ENCODE measurements around the gene ZNF575. TPM values are rescaled to one million over a fixed set of nuclear protein-coding genes. Genes with fewer than 3 reads are reported as not detected.
A peak's percentile ranks its signal among the peaks of the same experiment; 100 is the strongest.

Gene ZNF575, protein sequence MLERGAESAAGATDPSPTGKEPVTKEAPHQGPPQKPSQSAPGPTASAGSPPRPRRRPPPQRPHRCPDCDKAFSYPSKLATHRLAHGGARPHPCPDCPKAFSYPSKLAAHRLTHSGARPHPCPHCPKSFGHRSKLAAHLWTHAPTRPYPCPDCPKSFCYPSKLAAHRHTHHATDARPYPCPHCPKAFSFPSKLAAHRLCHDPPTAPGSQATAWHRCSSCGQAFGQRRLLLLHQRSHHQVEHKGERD
- total RNA-seq, result 3.3 TPM
- 1 to 10 TPM in 3 of 4 donors, under 1 TPM in 1; 0.83 to 1.6 (median 1.3) TPM for polyA plus RNA-seq

DNA sequence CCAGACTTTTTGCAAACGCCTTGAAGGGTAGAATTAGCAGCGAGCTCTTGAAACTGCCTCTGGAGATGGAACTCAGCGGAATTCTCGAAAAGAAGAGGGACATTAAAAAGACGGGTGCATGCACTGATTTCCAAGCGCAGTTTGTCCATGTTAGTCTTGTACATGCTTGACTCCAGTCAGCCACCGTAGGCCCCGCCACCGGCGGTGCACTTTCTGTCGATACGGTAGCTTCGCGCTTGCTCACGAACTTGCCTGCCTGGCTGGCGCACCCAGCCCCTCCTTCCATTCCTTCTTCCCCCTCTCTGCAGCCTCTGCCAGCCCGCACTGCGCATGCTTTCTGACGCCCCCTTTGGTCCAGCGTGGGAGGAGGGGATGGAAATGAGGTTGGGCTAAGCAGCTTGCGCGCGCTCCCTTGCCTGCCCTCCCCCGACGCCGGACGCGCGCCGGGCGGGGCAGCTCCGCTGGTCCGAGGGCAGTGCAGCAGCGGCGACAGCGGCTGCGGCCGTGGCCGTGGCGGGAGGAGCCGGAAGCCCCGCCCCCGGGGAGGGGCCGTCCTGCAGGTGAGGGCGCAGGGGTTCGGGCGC, at the start of gene ZNF575:
TSS of gene ZNF575 (plus strand) at position 227 of the 584 bp plus-strand sequence. CDS start 1,235 bp downstream, outside the sequence.
- Histone ChIP-seq H3K4me3 (ENCODE audit: low read depth, low read length) (peak within 1 kb of the TSS; percentile 81), H3K36me3 (ENCODE audit: control insufficient read depth, insufficient read depth, low read length) (peaks cover 2% of the 10 kb centered on the region), H3K4me1 (ENCODE audit: control insufficient read depth, insufficient read depth, low read length, poor library complexity, severe bottlenecking) (peaks cover 11% of the 10 kb centered on the region), H3K27me3 (ENCODE audit: control insufficient read depth, insufficient read depth, low read length) (no peaks in the 10 kb centered on the region), H3K9me3 (ENCODE audit: control insufficient read depth in 2 of 2, low read length in 2 of 2) (no peaks in the 10 kb centered on the region), H3K27ac (ENCODE audit: insufficient read depth, low read length, poor library complexity, severe bottlenecking) (peak within 1 kb of the TSS; percentile 74)
- peaks cover 5% of the 10 kb centered on the region for H3K27me3 Mint-ChIP-seq
- DNase-seq (peak; percentile 71 to 92 (median 85)), ATAC-seq (ENCODE audit: low read depth in 2 of 2) (peak; percentile 43 to 58)
- H3K4me1 Mint-ChIP-seq, result peaks cover 0 to 26% (median 9%) of the 10 kb centered on the region in 4 donors
- peak within 1 kb of the TSS; percentile 90 to 95 (median 93) for H3K27ac Mint-ChIP-seq
- peak within 1 kb of the TSS; percentile 93 to 98 (median 96) for H3K4me3 Mint-ChIP-seq
- H3K36me3 Mint-ChIP-seq, result peaks cover 7% of the 10 kb centered on the region
- H3K9me3 Mint-ChIP-seq, result peaks cover 0 to 2% (median 0%) of the 10 kb centered on the region in 7 donors

DNA sequence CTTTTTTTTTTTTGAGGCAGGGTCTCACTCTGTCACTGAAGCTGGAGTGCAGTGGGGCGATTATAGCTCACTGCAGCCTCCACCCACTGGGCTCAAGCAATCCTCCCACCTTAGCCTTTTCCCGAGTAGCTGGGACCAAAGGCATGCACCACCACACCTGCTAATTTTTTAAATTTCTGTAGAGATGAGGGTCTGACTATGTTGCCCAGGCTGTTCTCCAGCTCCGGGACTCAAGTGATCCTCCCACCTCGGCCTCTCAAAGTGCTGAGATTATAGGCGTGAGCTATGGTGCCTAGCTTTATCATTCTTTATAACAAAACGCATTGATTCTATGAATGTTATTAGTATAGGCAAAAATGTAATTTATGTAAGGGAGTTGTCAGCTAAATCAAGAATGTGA, 49.7 kb upstream of the ZNF575 start:
- Mint-ChIP-seq H3K4me3 (no peak overlapping the region), H3K27ac (peak overlapping the region in 1 of 3 donors; percentile 50), H3K36me3 (peaks cover 17% of the 10 kb centered on the region), H3K27me3 (no peaks in the 10 kb centered on the region), H3K4me1 (peaks cover 0 to 2% (median 1%) of the 10 kb centered on the region in 4 donors), H3K9me3 (no peaks in the 10 kb centered on the region)
- ATAC-seq (ENCODE audit: low read depth in 2 of 2) (no peak), DNase-seq (no peak)
- no peak overlapping the region for H3K4me3 ChIP-seq (ENCODE audit: low read depth, low read length)
- no peaks in the 10 kb centered on the region for H3K4me1 ChIP-seq (ENCODE audit: control insufficient read depth, insufficient read depth, low read length, poor library complexity, severe bottlenecking)
- H3K36me3 ChIP-seq (ENCODE audit: control insufficient read depth, insufficient read depth, low read length), result peaks cover 3% of the 10 kb centered on the region
- H3K27me3 ChIP-seq (ENCODE audit: control insufficient read depth, insufficient read depth, low read length), result no peaks in the 10 kb centered on the region
- no peak overlapping the region for H3K27ac ChIP-seq (ENCODE audit: insufficient read depth, low read length, poor library complexity, severe bottlenecking)
- no peaks in the 10 kb centered on the region for H3K9me3 ChIP-seq (ENCODE audit: control insufficient read depth in 2 of 2, low read length in 2 of 2)

DNA sequence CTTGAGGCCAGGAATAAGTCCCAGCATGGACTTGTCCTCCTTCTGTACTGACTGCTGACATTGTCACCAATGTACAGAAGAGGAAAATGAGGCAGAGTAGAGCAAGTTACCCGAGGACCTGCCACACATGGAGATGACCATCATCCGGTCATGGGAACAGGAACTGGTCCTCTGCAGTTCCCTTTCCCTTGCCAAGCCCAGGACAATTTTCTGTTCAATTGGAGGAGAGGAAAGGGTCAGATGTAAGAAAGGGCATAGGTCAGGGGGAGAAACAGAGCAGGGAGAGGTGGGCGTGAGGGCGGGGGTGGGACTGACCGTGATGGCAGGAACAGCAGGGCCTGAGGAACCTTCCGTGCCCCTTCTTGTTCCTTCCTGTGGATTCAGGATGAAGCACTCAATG, 47.0 kb upstream of the ZNF575 start:
- no peaks in the 10 kb centered on the region for H3K27me3 Mint-ChIP-seq
- peaks cover 9% of the 10 kb centered on the region for H3K36me3 Mint-ChIP-seq
- Histone ChIP-seq H3K27ac (ENCODE audit: insufficient read depth, low read length, poor library complexity, severe bottlenecking) (no peak overlapping the region), H3K4me1 (ENCODE audit: control insufficient read depth, insufficient read depth, low read length, poor library complexity, severe bottlenecking) (no peaks in the 10 kb centered on the region), H3K4me3 (ENCODE audit: low read depth, low read length) (no peak overlapping the region), H3K27me3 (ENCODE audit: control insufficient read depth, insufficient read depth, low read length) (no peaks in the 10 kb centered on the region), H3K36me3 (ENCODE audit: control insufficient read depth, insufficient read depth, low read length) (peaks cover 3% of the 10 kb centered on the region), H3K9me3 (ENCODE audit: control insufficient read depth in 2 of 2, low read length in 2 of 2) (no peaks in the 10 kb centered on the region)
- H3K4me1 Mint-ChIP-seq, result peaks cover 0 to 7% (median 1%) of the 10 kb centered on the region in 4 donors
- no peak overlapping the region for H3K4me3 Mint-ChIP-seq
- H3K9me3 Mint-ChIP-seq, result no peaks in the 10 kb centered on the region
- H3K27ac Mint-ChIP-seq, result peak overlapping the region in 1 of 3 donors; percentile 51
- ATAC-seq (ENCODE audit: low read depth in 2 of 2) (no peak), DNase-seq (no peak)

DNA sequence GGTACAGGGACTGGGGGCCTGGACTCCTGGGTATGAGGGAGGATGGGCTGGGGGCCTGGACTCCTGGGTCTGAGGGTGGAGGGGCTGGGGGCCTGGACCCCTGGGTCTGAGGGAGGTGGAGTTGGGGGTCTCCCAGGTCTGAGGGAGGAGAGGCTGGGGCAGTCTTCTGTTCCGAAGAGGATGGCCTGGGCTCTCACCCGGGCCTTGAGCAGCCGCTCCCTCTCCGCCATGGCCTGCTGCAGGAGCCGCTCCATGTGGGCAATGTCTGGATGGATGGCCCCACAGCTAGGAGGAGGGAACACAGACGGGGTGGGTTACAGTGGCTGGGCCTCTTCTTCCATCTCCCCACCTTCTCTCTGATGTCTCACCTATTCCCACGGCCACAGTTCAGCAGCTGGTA, 46.6 kb upstream of the ZNF575 start:
- Histone ChIP-seq H3K36me3 (ENCODE audit: control insufficient read depth, insufficient read depth, low read length) (peaks cover 3% of the 10 kb centered on the region), H3K9me3 (ENCODE audit: control insufficient read depth in 2 of 2, low read length in 2 of 2) (no peaks in the 10 kb centered on the region), H3K27me3 (ENCODE audit: control insufficient read depth, insufficient read depth, low read length) (no peaks in the 10 kb centered on the region), H3K4me1 (ENCODE audit: control insufficient read depth, insufficient read depth, low read length, poor library complexity, severe bottlenecking) (no peaks in the 10 kb centered on the region), H3K4me3 (ENCODE audit: low read depth, low read length) (no peak overlapping the region), H3K27ac (ENCODE audit: insufficient read depth, low read length, poor library complexity, severe bottlenecking) (no peak overlapping the region)
- no peaks in the 10 kb centered on the region for H3K9me3 Mint-ChIP-seq
- peaks cover 0 to 7% (median 1%) of the 10 kb centered on the region in 4 donors for H3K4me1 Mint-ChIP-seq
- H3K27ac Mint-ChIP-seq, result no peak overlapping the region
- H3K27me3 Mint-ChIP-seq, result no peaks in the 10 kb centered on the region
- no peak for ATAC-seq (ENCODE audit: low read depth in 2 of 2)
- H3K4me3 Mint-ChIP-seq, result no peak overlapping the region
- no peak for DNase-seq
- peaks cover 8% of the 10 kb centered on the region for H3K36me3 Mint-ChIP-seq

DNA sequence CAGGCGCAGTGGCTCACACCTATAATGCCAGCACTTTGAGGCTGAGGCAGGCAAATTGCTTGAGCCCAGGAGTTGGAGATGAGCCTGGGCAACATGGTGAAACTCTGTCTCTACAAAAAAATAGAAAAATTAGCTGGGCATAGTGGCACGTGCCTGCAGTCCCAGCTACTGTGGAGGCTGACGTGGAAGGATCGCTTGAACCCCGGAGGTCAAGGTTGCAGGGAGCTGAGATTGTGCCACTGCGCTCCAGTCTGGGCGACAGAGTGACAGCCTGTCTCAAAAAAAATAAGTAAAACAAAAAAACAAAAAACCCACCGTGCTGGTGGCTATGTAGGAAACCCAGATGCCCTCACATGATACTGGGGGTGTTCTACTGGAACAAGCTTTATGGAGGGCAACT, 44.8 kb upstream of the ZNF575 start:
- H3K27me3 ChIP-seq (ENCODE audit: control insufficient read depth, insufficient read depth, low read length), result no peaks in the 10 kb centered on the region
- H3K27ac ChIP-seq (ENCODE audit: insufficient read depth, low read length, poor library complexity, severe bottlenecking), result no peak overlapping the region
- no peaks in the 10 kb centered on the region for H3K9me3 Mint-ChIP-seq
- no peaks in the 10 kb centered on the region for H3K9me3 ChIP-seq (ENCODE audit: control insufficient read depth in 2 of 2, low read length in 2 of 2)
- H3K27me3 Mint-ChIP-seq, result no peaks in the 10 kb centered on the region
- H3K4me3 ChIP-seq (ENCODE audit: low read depth, low read length), result no peak overlapping the region
- DNase-seq, result no peak
- H3K36me3 Mint-ChIP-seq, result no peaks in the 10 kb centered on the region
- H3K4me1 Mint-ChIP-seq, result peaks cover 0 to 7% (median 0%) of the 10 kb centered on the region in 4 donors
- no peak overlapping the region for H3K27ac Mint-ChIP-seq
- H3K4me1 ChIP-seq (ENCODE audit: control insufficient read depth, insufficient read depth, low read length, poor library complexity, severe bottlenecking), result no peaks in the 10 kb centered on the region
- no peak overlapping the region for H3K4me3 Mint-ChIP-seq
- no peaks in the 10 kb centered on the region for H3K36me3 ChIP-seq (ENCODE audit: control insufficient read depth, insufficient read depth, low read length)
- no peak for ATAC-seq (ENCODE audit: low read depth in 2 of 2)

DNA sequence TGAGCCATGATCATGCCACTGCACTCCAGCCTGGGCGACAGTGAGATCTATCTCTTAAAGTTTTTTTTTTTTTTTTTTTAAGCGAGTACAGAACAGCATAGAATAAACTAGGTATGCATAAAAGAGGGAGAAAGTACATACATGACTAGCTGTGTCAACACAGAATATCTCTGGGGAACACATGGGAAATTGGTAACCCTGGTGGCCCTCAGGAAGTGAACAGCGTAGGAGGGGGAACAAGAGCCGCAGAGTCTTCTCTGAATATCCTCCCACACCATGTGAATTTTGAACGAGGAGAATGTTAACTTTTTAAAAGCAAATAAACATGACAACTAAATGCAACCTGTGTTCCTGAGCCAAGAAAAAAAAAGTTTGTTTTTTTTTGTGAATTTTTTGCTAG, 43.7 kb upstream of the ZNF575 start:
- H3K36me3 Mint-ChIP-seq, result peaks cover under 1% of the 10 kb centered on the region

DNA sequence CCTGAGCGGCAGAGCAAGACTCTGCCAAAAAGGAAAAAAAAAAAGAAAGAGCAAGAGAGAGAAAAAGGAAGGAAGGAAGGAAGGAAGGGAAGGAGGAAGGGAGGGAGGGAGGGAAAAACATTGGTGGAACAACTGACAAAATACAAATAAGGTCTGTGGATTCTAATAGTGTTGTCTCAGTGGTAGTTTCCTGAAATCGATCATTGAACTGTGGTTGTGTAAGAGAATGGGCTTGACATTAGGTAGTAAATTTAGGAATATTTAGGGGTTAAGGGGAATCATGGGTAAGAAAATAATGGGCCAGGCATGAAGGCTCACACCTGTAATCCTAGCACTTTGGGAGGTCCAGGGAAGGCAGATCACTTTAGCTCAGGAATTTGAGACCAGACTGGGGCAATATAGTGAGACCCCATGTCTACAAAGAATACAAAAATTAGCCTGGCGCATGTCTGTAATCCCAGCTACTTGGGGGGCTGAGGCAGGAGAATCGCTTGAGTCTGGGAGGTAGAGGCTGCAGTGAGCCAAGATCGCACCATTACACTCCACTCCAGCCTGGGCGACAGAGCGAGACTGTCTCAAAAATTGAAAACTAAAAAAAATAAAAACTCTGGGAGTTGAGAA, 42.9 kb upstream of the ZNF575 start:
- peaks cover 4% of the 10 kb centered on the region for H3K36me3 Mint-ChIP-seq
- H3K27ac Mint-ChIP-seq, result peak overlapping the region in 2 of 3 donors; percentile 61 to 95
- Histone ChIP-seq H3K4me3 (ENCODE audit: low read depth, low read length) (no peak overlapping the region), H3K27ac (ENCODE audit: insufficient read depth, low read length, poor library complexity, severe bottlenecking) (no peak overlapping the region), H3K4me1 (ENCODE audit: control insufficient read depth, insufficient read depth, low read length, poor library complexity, severe bottlenecking) (no peaks in the 10 kb centered on the region), H3K36me3 (ENCODE audit: control insufficient read depth, insufficient read depth, low read length) (peaks cover 9% of the 10 kb centered on the region), H3K9me3 (ENCODE audit: control insufficient read depth in 2 of 2, low read length in 2 of 2) (no peaks in the 10 kb centered on the region), H3K27me3 (ENCODE audit: control insufficient read depth, insufficient read depth, low read length) (no peaks in the 10 kb centered on the region)
- peaks cover 0 to 7% (median 0%) of the 10 kb centered on the region in 4 donors for H3K4me1 Mint-ChIP-seq
- DNase-seq, result no peak
- no peak overlapping the region for H3K4me3 Mint-ChIP-seq
- ATAC-seq (ENCODE audit: low read depth in 2 of 2), result no peak
- no peaks in the 10 kb centered on the region for H3K27me3 Mint-ChIP-seq
- no peaks in the 10 kb centered on the region for H3K9me3 Mint-ChIP-seq

More for the DNA sequence above, 43.7 kb upstream of the ZNF575 start:
- H3K27me3 Mint-ChIP-seq, result no peaks in the 10 kb centered on the region
- no peak overlapping the region for H3K4me3 Mint-ChIP-seq
- DNase-seq (no peak), ATAC-seq (ENCODE audit: low read depth in 2 of 2) (no peak)
- H3K4me3 ChIP-seq (ENCODE audit: low read depth, low read length), result no peak overlapping the region
- H3K4me1 ChIP-seq (ENCODE audit: control insufficient read depth, insufficient read depth, low read length, poor library complexity, severe bottlenecking), result no peaks in the 10 kb centered on the region
- H3K9me3 ChIP-seq (ENCODE audit: control insufficient read depth in 2 of 2, low read length in 2 of 2), result no peaks in the 10 kb centered on the region
- H3K36me3 ChIP-seq (ENCODE audit: control insufficient read depth, insufficient read depth, low read length), result peaks cover 3% of the 10 kb centered on the region
- H3K27ac Mint-ChIP-seq, result peak overlapping the region in 1 of 3 donors; percentile 56
- H3K27me3 ChIP-seq (ENCODE audit: control insufficient read depth, insufficient read depth, low read length), result no peaks in the 10 kb centered on the region
- H3K27ac ChIP-seq (ENCODE audit: insufficient read depth, low read length, poor library complexity, severe bottlenecking), result no peak overlapping the region
- H3K9me3 Mint-ChIP-seq, result no peaks in the 10 kb centered on the region
- peaks cover 0 to 7% (median 0%) of the 10 kb centered on the region in 4 donors for H3K4me1 Mint-ChIP-seq

Measured in CD4-positive, CD25-positive, alpha-beta regulatory T cell (primary cell).